ENCODE measurements around the gene PLCB4.

DNA sequence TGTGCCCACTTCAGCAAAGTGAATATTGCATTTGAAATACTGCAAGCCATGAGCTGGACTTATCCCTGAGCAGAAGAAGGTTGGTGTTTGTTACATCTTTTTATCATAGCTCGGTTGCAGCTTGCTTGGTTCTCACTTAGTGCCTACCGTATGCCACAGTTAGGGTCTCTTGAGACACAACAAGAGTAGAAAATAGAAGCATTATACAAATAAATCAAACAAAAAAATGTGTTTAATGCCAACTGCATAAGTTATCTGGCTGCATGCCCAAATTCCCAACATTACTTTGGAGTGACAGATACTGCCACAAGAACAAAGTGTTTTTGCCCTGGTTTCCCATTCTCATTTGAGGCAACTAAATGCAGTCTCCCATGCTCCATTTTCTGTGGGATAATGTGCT lies 391.6 kb downstream of the PLCB4 start:
- TF ChIP-seq, protein P1, sequence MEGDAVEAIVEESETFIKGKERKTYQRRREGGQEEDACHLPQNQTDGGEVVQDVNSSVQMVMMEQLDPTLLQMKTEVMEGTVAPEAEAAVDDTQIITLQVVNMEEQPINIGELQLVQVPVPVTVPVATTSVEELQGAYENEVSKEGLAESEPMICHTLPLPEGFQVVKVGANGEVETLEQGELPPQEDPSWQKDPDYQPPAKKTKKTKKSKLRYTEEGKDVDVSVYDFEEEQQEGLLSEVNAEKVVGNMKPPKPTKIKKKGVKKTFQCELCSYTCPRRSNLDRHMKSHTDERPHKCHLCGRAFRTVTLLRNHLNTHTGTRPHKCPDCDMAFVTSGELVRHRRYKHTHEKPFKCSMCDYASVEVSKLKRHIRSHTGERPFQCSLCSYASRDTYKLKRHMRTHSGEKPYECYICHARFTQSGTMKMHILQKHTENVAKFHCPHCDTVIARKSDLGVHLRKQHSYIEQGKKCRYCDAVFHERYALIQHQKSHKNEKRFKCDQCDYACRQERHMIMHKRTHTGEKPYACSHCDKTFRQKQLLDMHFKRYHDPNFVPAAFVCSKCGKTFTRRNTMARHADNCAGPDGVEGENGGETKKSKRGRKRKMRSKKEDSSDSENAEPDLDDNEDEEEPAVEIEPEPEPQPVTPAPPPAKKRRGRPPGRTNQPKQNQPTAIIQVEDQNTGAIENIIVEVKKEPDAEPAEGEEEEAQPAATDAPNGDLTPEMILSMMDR (IDR thresholded peaks at IDR 0.05), result no peak
- no peak for TF ChIP-seq PRRX2 (CRISPR knock-in tag; IDR thresholded peaks at IDR 0.05)
- no peak for TF ChIP-seq ZNF121 (CRISPR knock-in tag; IDR thresholded peaks at IDR 0.05)
- TF ChIP-seq, protein P2, sequence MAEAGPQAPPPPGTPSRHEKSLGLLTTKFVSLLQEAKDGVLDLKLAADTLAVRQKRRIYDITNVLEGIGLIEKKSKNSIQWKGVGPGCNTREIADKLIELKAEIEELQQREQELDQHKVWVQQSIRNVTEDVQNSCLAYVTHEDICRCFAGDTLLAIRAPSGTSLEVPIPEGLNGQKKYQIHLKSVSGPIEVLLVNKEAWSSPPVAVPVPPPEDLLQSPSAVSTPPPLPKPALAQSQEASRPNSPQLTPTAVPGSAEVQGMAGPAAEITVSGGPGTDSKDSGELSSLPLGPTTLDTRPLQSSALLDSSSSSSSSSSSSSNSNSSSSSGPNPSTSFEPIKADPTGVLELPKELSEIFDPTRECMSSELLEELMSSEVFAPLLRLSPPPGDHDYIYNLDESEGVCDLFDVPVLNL (CRISPR knock-in tag; IDR thresholded peaks at IDR 0.05; ENCODE audit: borderline replicate concordance, low read depth), result no peak
- TF ChIP-seq CREB1 (CRISPR knock-in tag; IDR thresholded peaks at IDR 0.05), result no peak
- TF ChIP-seq, protein P3, sequence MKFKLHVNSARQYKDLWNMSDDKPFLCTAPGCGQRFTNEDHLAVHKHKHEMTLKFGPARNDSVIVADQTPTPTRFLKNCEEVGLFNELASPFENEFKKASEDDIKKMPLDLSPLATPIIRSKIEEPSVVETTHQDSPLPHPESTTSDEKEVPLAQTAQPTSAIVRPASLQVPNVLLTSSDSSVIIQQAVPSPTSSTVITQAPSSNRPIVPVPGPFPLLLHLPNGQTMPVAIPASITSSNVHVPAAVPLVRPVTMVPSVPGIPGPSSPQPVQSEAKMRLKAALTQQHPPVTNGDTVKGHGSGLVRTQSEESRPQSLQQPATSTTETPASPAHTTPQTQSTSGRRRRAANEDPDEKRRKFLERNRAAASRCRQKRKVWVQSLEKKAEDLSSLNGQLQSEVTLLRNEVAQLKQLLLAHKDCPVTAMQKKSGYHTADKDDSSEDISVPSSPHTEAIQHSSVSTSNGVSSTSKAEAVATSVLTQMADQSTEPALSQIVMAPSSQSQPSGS (CRISPR knock-in tag; IDR thresholded peaks at IDR 0.05; ENCODE audit: borderline replicate concordance, low read depth), result no peak
- TF ChIP-seq CBFB (CRISPR knock-in tag; IDR thresholded peaks at IDR 0.05; ENCODE audit: low read depth), result no peak

All from WTC11 (cell line).